Activated CD8-positive, alpha-beta memory T cell treated with anti-CD3 and anti-CD28 coated beads, Interleukin-2, amount 10 ng/mL, durations not matched to agents 7 days and 5 days (primary cell): ENCODE measurements around the gene MEIS2. TPM values are rescaled to one million over a fixed set of nuclear protein-coding genes. Genes with fewer than 3 reads are reported as not detected.

Source experiments
- ATAC-seq: fragments of 150-1000 bp; cut with Tn5 transposase; one replicate; pipeline ENCODE4 v1.10.0; 2021; ENCODE audit warnings: moderate library complexity
- CTCF ChIA-PET: fragments of 350-600 bp; sonication (Branson Sonifier 250); formaldehyde crosslinking; loops from one replicate; lab custom pipeline; 2021; ENCODE audit warnings: antibody characterized with exemption; lab: Charles Lee
- DNase-seq: peaks from one replicate; pipeline ENCODE4 v3.0.0-alpha.2; 2020
- H3K27ac Mint-ChIP-seq: one replicate; pipeline ENCODE4 v1.8.0; 2021; ENCODE audit warnings: mild to moderate bottlenecking, mixed read lengths
- H3K27me3 Mint-ChIP-seq: one replicate; pipeline ENCODE4 v1.8.0; 2021; ENCODE audit warnings: mixed read lengths
- H3K36me3 Mint-ChIP-seq: one replicate; pipeline ENCODE4 v1.8.0; 2021; ENCODE audit warnings: mild to moderate bottlenecking, mixed read lengths
- H3K4me1 Mint-ChIP-seq: one replicate; pipeline ENCODE4 v1.8.0; 2021; ENCODE audit warnings: mixed read lengths
- H3K4me3 Mint-ChIP-seq: one replicate; pipeline ENCODE4 v1.8.0; 2021; ENCODE audit warnings: mild to moderate bottlenecking, moderate library complexity, mixed read lengths
- H3K9me3 Mint-ChIP-seq: one replicate; pipeline ENCODE4 v1.8.0; 2022; ENCODE audit warnings: low read depth, mixed read lengths
- total RNA-seq, 2 experiments: library from RNA; stranded (reverse); gene quantifications; one replicate each; pipeline ENCODE4 v1.2.3, GENCODE V29; 2021

The MEIS2 gene
- total RNA-seq, 2 experiments from 2014 or later: 0.07 TPM; not detected in 1

- H3K4me1 Mint-ChIP-seq: peaks cover 7% of the 10 kb centered on the region
- peaks cover 1% of the 10 kb centered on the region for H3K36me3 Mint-ChIP-seq
- H3K27ac Mint-ChIP-seq: no peak overlapping the region
- no peak overlapping the region for H3K4me3 Mint-ChIP-seq
- no peaks in the 10 kb centered on the region for H3K9me3 Mint-ChIP-seq
- CTCF ChIA-PET: no interaction called here
- H3K27me3 Mint-ChIP-seq: peaks cover 93% of the 10 kb centered on the region
- DNase-seq: no peak
- ATAC-seq: no peak
Measured at GRCh38 chr15:36879568-36880222, 220.7 kb downstream of the MEIS2 start.

- CTCF ChIA-PET: no interaction called here
- Mint-ChIP-seq H3K4me3 (no peak overlapping the region), H3K27me3 (peaks cover 87% of the 10 kb centered on the region), H3K36me3 (peaks cover 1% of the 10 kb centered on the region), H3K4me1 (peaks cover 7% of the 10 kb centered on the region), H3K9me3 (no peaks in the 10 kb centered on the region), H3K27ac (no peak overlapping the region)
- DNase-seq (no peak), ATAC-seq (no peak)
Measured at GRCh38 chr15:36878684-36879262, 221.6 kb downstream of the MEIS2 start.

- CTCF ChIA-PET: no interaction called here
- ATAC-seq (no peak), DNase-seq (no peak)
- Mint-ChIP-seq H3K27ac (no peak overlapping the region), H3K9me3 (no peaks in the 10 kb centered on the region), H3K36me3 (peaks cover 1% of the 10 kb centered on the region), H3K4me3 (no peak overlapping the region), H3K27me3 (peaks cover 84% of the 10 kb centered on the region), H3K4me1 (peaks cover 7% of the 10 kb centered on the region)
Measured at GRCh38 chr15:36877796-36878683, 222.3 kb downstream of the MEIS2 start.

- H3K4me1 Mint-ChIP-seq: peaks cover 5% of the 10 kb centered on the region
- no peaks in the 10 kb centered on the region for H3K9me3 Mint-ChIP-seq
- peaks cover 76% of the 10 kb centered on the region for H3K27me3 Mint-ChIP-seq
- no peak overlapping the region for H3K27ac Mint-ChIP-seq
- no peak for ATAC-seq
- peaks cover 1% of the 10 kb centered on the region for H3K36me3 Mint-ChIP-seq
- CTCF ChIA-PET: no interaction called here
- H3K4me3 Mint-ChIP-seq: no peak overlapping the region
- DNase-seq: no peak
Measured at GRCh38 chr15:36877294-36877693, 223.1 kb downstream of the MEIS2 start.

- CTCF ChIA-PET: no interaction called here
- H3K27me3 Mint-ChIP-seq: peaks cover 63% of the 10 kb centered on the region
- H3K36me3 Mint-ChIP-seq: peaks cover 1% of the 10 kb centered on the region
- H3K4me1 Mint-ChIP-seq: peaks cover 5% of the 10 kb centered on the region
- DNase-seq (no peak), ATAC-seq (no peak)
- no peaks in the 10 kb centered on the region for H3K9me3 Mint-ChIP-seq
- no peak overlapping the region for H3K4me3 Mint-ChIP-seq
- no peak overlapping the region for H3K27ac Mint-ChIP-seq
Measured at GRCh38 chr15:36875740-36876334, 224.5 kb downstream of the MEIS2 start.

GRCh38 chr15:36874930-36875329, 225.4 kb downstream of the MEIS2 start:
- ATAC-seq (no peak), DNase-seq (no peak)
- CTCF ChIA-PET: interaction anchor here (1.2 kb wide), 1 partner anchor 8 kb away, joined by 4 read pairs; no protein-coding TSS in a partner anchor
- Mint-ChIP-seq H3K27ac (no peak overlapping the region), H3K9me3 (no peaks in the 10 kb centered on the region), H3K36me3 (peaks cover 1% of the 10 kb centered on the region), H3K27me3 (peaks cover 54% of the 10 kb centered on the region), H3K4me3 (no peak overlapping the region), H3K4me1 (peaks cover 5% of the 10 kb centered on the region)

- no peaks in the 10 kb centered on the region for H3K27me3 Mint-ChIP-seq
- no peak overlapping the region for H3K4me3 Mint-ChIP-seq
- ATAC-seq (no peak), DNase-seq (no peak)
- H3K36me3 Mint-ChIP-seq: no peaks in the 10 kb centered on the region
- CTCF ChIA-PET: no interaction called here
- no peaks in the 10 kb centered on the region for H3K4me1 Mint-ChIP-seq
- H3K9me3 Mint-ChIP-seq: no peaks in the 10 kb centered on the region
- H3K27ac Mint-ChIP-seq: no peak overlapping the region
Measured at GRCh38 chr15:36867436-36867835, 232.9 kb downstream of the MEIS2 start.

GRCh38 chr15:36866896-36867295, 233.5 kb downstream of the MEIS2 start:
- H3K27me3 Mint-ChIP-seq: no peaks in the 10 kb centered on the region
- H3K4me3 Mint-ChIP-seq: no peak overlapping the region
- no peak for ATAC-seq
- H3K4me1 Mint-ChIP-seq: no peaks in the 10 kb centered on the region
- DNase-seq: no peak
- H3K27ac Mint-ChIP-seq: no peak overlapping the region
- CTCF ChIA-PET: interaction anchor here (0.9 kb wide), 1 partner anchor 11 kb away, joined by 3 read pairs; no protein-coding TSS in a partner anchor
- no peaks in the 10 kb centered on the region for H3K36me3 Mint-ChIP-seq
- no peaks in the 10 kb centered on the region for H3K9me3 Mint-ChIP-seq

GRCh38 chr15:36863570-36863969, 236.8 kb downstream of the MEIS2 start:
- H3K27me3 Mint-ChIP-seq: no peaks in the 10 kb centered on the region
- H3K4me3 Mint-ChIP-seq: no peak overlapping the region
- ATAC-seq (no peak), DNase-seq (no peak)
- CTCF ChIA-PET: no interaction called here
- no peaks in the 10 kb centered on the region for H3K9me3 Mint-ChIP-seq
- no peaks in the 10 kb centered on the region for H3K36me3 Mint-ChIP-seq
- no peaks in the 10 kb centered on the region for H3K4me1 Mint-ChIP-seq
- H3K27ac Mint-ChIP-seq: no peak overlapping the region

- Mint-ChIP-seq H3K4me3 (no peak overlapping the region), H3K9me3 (no peaks in the 10 kb centered on the region), H3K4me1 (no peaks in the 10 kb centered on the region), H3K27me3 (peaks cover 5% of the 10 kb centered on the region), H3K36me3 (no peaks in the 10 kb centered on the region), H3K27ac (no peak overlapping the region)
- no peak for DNase-seq
- CTCF ChIA-PET: no interaction called here
- ATAC-seq: no peak
Measured at GRCh38 chr15:36860792-36861191, 239.6 kb downstream of the MEIS2 start.

- Mint-ChIP-seq H3K4me1 (no peaks in the 10 kb centered on the region), H3K36me3 (no peaks in the 10 kb centered on the region), H3K9me3 (no peaks in the 10 kb centered on the region), H3K27ac (no peak overlapping the region), H3K27me3 (peaks cover 5% of the 10 kb centered on the region), H3K4me3 (no peak overlapping the region)
- CTCF ChIA-PET: no interaction called here
- no peak for DNase-seq
- no peak for ATAC-seq
Measured at GRCh38 chr15:36858423-36858822, 241.9 kb downstream of the MEIS2 start.

GRCh38 chr15:36856339-36856973, 243.9 kb downstream of the MEIS2 start:
- Mint-ChIP-seq H3K4me1 (no peaks in the 10 kb centered on the region), H3K4me3 (no peak overlapping the region), H3K27me3 (peaks cover 5% of the 10 kb centered on the region), H3K9me3 (no peaks in the 10 kb centered on the region), H3K27ac (no peak overlapping the region), H3K36me3 (no peaks in the 10 kb centered on the region)
- ATAC-seq: no peak
- DNase-seq: no peak
- CTCF ChIA-PET: interaction anchor here (0.8 kb wide), 1 partner anchor 10 kb away, joined by 3 read pairs; no protein-coding TSS in a partner anchor

GRCh38 chr15:36850864-36851263, 249.5 kb downstream of the MEIS2 start:
- H3K36me3 Mint-ChIP-seq: no peaks in the 10 kb centered on the region
- no peak overlapping the region for H3K4me3 Mint-ChIP-seq
- CTCF ChIA-PET: no interaction called here
- no peaks in the 10 kb centered on the region for H3K9me3 Mint-ChIP-seq
- no peak overlapping the region for H3K27ac Mint-ChIP-seq
- H3K27me3 Mint-ChIP-seq: no peaks in the 10 kb centered on the region
- no peaks in the 10 kb centered on the region for H3K4me1 Mint-ChIP-seq
- DNase-seq: no peak
- ATAC-seq: no peak
